H1 (cell line): ENCODE results near the gene STRC. TPM values are rescaled to one million over a fixed set of nuclear protein-coding genes. Genes with fewer than 3 reads are reported as not detected.
"Not testable (repeated sequence)": the region's sequence is repeated elsewhere in the genome, so short reads cannot be mapped to it uniquely, and the experiment has no call there.

Experiments
- CTCF ChIA-PET: fragments of 300-600 bp; sonication (Branson Sonifier 250); formaldehyde crosslinking; loops from one replicate; lab custom pipeline; 2021; ENCODE audit not compliant: partially characterized antibody; lab: Charles Lee
- POLR2A ChIA-PET: fragments of 300-600 bp; sonication (Branson Sonifier 250); formaldehyde crosslinking; loops from one replicate; lab custom pipeline; 2021; ENCODE audit warnings: inconsistent platforms; ENCODE audit not compliant: partially characterized antibody; lab: Charles Lee
- DNase-seq, 2 experiments: peaks; one replicate each; pipeline versions ENCODE4 v3.0.0 to v3.0.0-alpha.2; 2010 to 2022; ENCODE audit warnings: low spot score in 2 of 2, low read depth in 1 of 2, mixed read lengths in 1 of 2
- FAIRE-seq: peaks from 2 replicates; lab custom pipeline; 2011; peaks lifted over from hg19 to GRCh38; lab: Jason Lieb, UNC
- H2AFZ ChIP-seq: 2 replicates; pipeline ENCODE4 v1.8.1; 2012; ENCODE audit warnings: low read length, inconsistent platforms
- H2AK5ac ChIP-seq: 2 replicates; pipeline ENCODE4 v1.6.1; 2013; ENCODE audit warnings: low read depth, low read length
- H2BK120ac ChIP-seq: replicated peaks from 2 replicates; pipeline ENCODE3; 2013; ENCODE audit warnings: low read depth, low read length, inconsistent platforms
- H2BK12ac ChIP-seq: 2 replicates; pipeline ENCODE4 v1.6.1; 2013; ENCODE audit warnings: low read depth, low read length
- H2BK15ac ChIP-seq: 2 replicates; pipeline ENCODE4 v1.6.1; 2013; ENCODE audit warnings: low read length
- H2BK20ac ChIP-seq: 2 replicates; pipeline ENCODE4 v1.6.1; 2013; ENCODE audit warnings: low read length
- H2BK5ac ChIP-seq: 2 replicates; pipeline ENCODE4 v1.6.1; 2013; ENCODE audit warnings: low read depth, low read length
- H3K14ac ChIP-seq: 2 replicates; pipeline ENCODE4 v1.6.1; 2013; ENCODE audit warnings: inconsistent platforms; ENCODE audit not compliant: insufficient read length
- H3K18ac ChIP-seq: 2 replicates; pipeline ENCODE4 v1.6.1; 2013; ENCODE audit warnings: low read length; ENCODE audit errors: extremely low read depth
- H3K23ac ChIP-seq: 2 replicates; pipeline ENCODE4 v1.6.1; 2013; ENCODE audit warnings: inconsistent platforms; ENCODE audit not compliant: insufficient read length
- H3K23me2 ChIP-seq: 2 replicates; pipeline ENCODE4 v1.6.1; 2013; ENCODE audit warnings: low read depth, low read length
- H3K27ac ChIP-seq: 2 replicates; pipeline ENCODE4 v1.6.1; 2011; ENCODE audit warnings: low read depth, low read length, inconsistent platforms
- H3K27me3 ChIP-seq, 4 experiments: replicated peaks in 1 of 4; 1 replicate in 1 of 4; 2 replicates in 3 of 4; pipeline versions ENCODE4 v1.6.1 to v1.8.1; 2011 to 2013; ENCODE audit warnings: low read length in 3 of 4, mild to moderate bottlenecking in 3 of 4, inconsistent platforms in 2 of 4, mixed read lengths in 2 of 4, moderate library complexity in 1 of 4; ENCODE audit not compliant: control insufficient read depth in 3 of 4, insufficient read depth in 3 of 4; ENCODE audit errors: extremely low read depth in 1 of 4
- H3K36me3 ChIP-seq, 4 experiments: 2 replicates each; pipeline versions ENCODE4 v1.6.1 to v1.8.1; 2011 to 2013; ENCODE audit warnings: mild to moderate bottlenecking in 4 of 4, low read length in 3 of 4, moderate library complexity in 2 of 4, control low read depth in 1 of 4, inconsistent platforms in 1 of 4; ENCODE audit not compliant: insufficient read depth in 4 of 4, control insufficient read depth in 2 of 4
- H3K4ac ChIP-seq: replicated peaks from 2 replicates; pipeline ENCODE3; 2013; ENCODE audit warnings: low read length, low read depth, mixed read lengths, inconsistent platforms; ENCODE audit not compliant: insufficient read length
- H3K4me1 ChIP-seq, 4 experiments: replicated peaks in 1 of 4; 1 replicate in 1 of 4; 2 replicates in 3 of 4; pipeline versions ENCODE4 v1.6.1 to v1.8.1; 2011 to 2013; ENCODE audit warnings: low read length in 3 of 4, inconsistent platforms in 2 of 4, mixed read lengths in 1 of 4; ENCODE audit not compliant: insufficient read depth in 4 of 4, control insufficient read depth in 3 of 4
- H3K4me2 ChIP-seq, 2 experiments: 2 replicates each; pipeline versions ENCODE4 v1.6.1 to v1.8.1; 2011 to 2013; ENCODE audit warnings: low read depth in 2 of 2, low read length in 2 of 2, control low read depth in 1 of 2, inconsistent platforms in 1 of 2, mild to moderate bottlenecking in 1 of 2; ENCODE audit not compliant: insufficient read depth in 1 of 2
- H3K4me3 ChIP-seq, 4 experiments: fragments of 200-600, 300-600 bp in 1 of 4; sonication (generic), shearing (Covaris generic), sonication (Bioruptor Twin) in 1 of 4; 2 replicates each; pipeline versions ENCODE4 v1.5.1 to v1.8.1; 2011 to 2016; ENCODE audit warnings: low read length in 4 of 4, low read depth in 3 of 4, control low read depth in 2 of 4, inconsistent platforms in 2 of 4, mild to moderate bottlenecking in 2 of 4, mixed read lengths in 1 of 4, moderate library complexity in 1 of 4; ENCODE audit not compliant: insufficient read depth in 2 of 4; ENCODE audit errors: extremely low read depth in 1 of 4
- H3K56ac ChIP-seq: replicated peaks from 2 replicates; pipeline ENCODE3; 2013; ENCODE audit warnings: low read depth, mild to moderate bottlenecking, mixed read lengths, low read length, inconsistent platforms; ENCODE audit not compliant: insufficient read length
- H3K79me1 ChIP-seq: 2 replicates; pipeline ENCODE4 v1.6.1; 2013; ENCODE audit warnings: low read depth, low read length, control low read depth
- H3K79me2 ChIP-seq, 2 experiments: 2 replicates each; pipeline versions ENCODE4 v1.6.1 to v1.8.1; 2012 to 2013; ENCODE audit warnings: low read length in 2 of 2, mild to moderate bottlenecking in 2 of 2, inconsistent platforms in 1 of 2; ENCODE audit not compliant: insufficient read depth in 2 of 2, control insufficient read depth in 1 of 2
- H3K9ac ChIP-seq, 4 experiments: replicated peaks in 1 of 4; 1 replicate in 1 of 4; 2 replicates in 3 of 4; pipeline versions ENCODE4 v1.6.1 to v1.8.1; 2011 to 2013; ENCODE audit warnings: low read depth in 3 of 4, low read length in 3 of 4, control low read depth in 2 of 4, mild to moderate bottlenecking in 2 of 4, moderate library complexity in 2 of 4, inconsistent platforms in 1 of 4; ENCODE audit errors: extremely low read depth in 1 of 4
- H3K9me3 ChIP-seq, 2 experiments: 2 replicates each; pipeline versions ENCODE4 v1.6.1 to v1.8.1; 2012 to 2013; ENCODE audit warnings: mild to moderate bottlenecking in 2 of 2, moderate library complexity in 2 of 2, control low read depth in 1 of 2, inconsistent platforms in 1 of 2, low read depth in 1 of 2, low read length in 1 of 2, mixed read lengths in 1 of 2; ENCODE audit not compliant: insufficient read depth in 2 of 2
- H4K20me1 ChIP-seq, 2 experiments: replicated peaks in 1 of 2; 2 replicates each; pipeline versions ENCODE3 to v1.8.1; 2011 to 2013; ENCODE audit warnings: inconsistent platforms in 2 of 2, low read length in 2 of 2, mild to moderate bottlenecking in 1 of 2; ENCODE audit not compliant: insufficient read depth in 2 of 2, control insufficient read depth in 1 of 2
- H4K5ac ChIP-seq: 2 replicates; pipeline ENCODE4 v1.6.1; 2013; ENCODE audit warnings: low read length, low read depth, mixed read lengths, inconsistent platforms; ENCODE audit not compliant: insufficient read length
- H4K8ac ChIP-seq: 2 replicates; pipeline ENCODE4 v1.8.0; 2013; ENCODE audit warnings: mild to moderate bottlenecking, moderate library complexity, low read length, inconsistent platforms; ENCODE audit not compliant: insufficient read depth; ENCODE audit errors: extremely low read depth
- H4K91ac ChIP-seq: replicated peaks from 2 replicates; pipeline ENCODE3; 2013; ENCODE audit warnings: low read length, mixed read lengths, inconsistent platforms; ENCODE audit not compliant: insufficient read length
- WGBS, 2 experiments: shearing (Covaris generic) in 1 of 2; methylation state at CpG; one replicate each; pipeline versions ENCODE4 v1.1.6 to v1.1.7; 2013 to 2015; ENCODE audit warnings: low lambda C conversion rate in 2 of 2, mixed read lengths in 2 of 2, inconsistent platforms in 1 of 2, low coverage in 1 of 2, missing lambda C conversion rate in 1 of 2; ENCODE audit not compliant: insufficient replicate concordance in 2 of 2, insufficient coverage in 1 of 2, insufficient read length in 1 of 2; ENCODE audit errors: extremely low coverage in 1 of 2, missing lambda C conversion rate in 1 of 2; 5-methylcytosine and 5-hydroxymethylcytosine counted together
- polyA plus RNA-seq, 7 experiments: library from polyadenylated mRNA; depleted of rRNA in 3 of 7; stranded (reverse) in 5 of 7; unstranded in 2 of 7; fragments of >200 nt in 5 of 7; fragments of 200-250 nt in 2 of 7; gene quantifications; 1 replicate in 5 of 7; 2 replicates in 1 of 7; 4 replicates in 1 of 7; pipeline versions ENCODE4 v1.2.1 to v1.2.3, GENCODE V29; 2011 to 2013; ENCODE audit warnings: missing spikeins in 2 of 7, mixed read lengths in 2 of 7
- total RNA-seq: library from RNA; stranded (reverse); fragmentation: NEBNext Ultra II Directional; extraction: Animal tissue kit (Norgen Biotek cat#: 25700); gene quantifications from 2 replicates; pipeline ENCODE4 v1.2.1, GENCODE V29; 2021

STRC gene
- total and polyA plus RNA-seq, 2 of the 8 experiments (the other 6 are each of a cell fraction or from before 2014, with no cell fraction given), result 0.34 to 0.41 TPM

DNA sequence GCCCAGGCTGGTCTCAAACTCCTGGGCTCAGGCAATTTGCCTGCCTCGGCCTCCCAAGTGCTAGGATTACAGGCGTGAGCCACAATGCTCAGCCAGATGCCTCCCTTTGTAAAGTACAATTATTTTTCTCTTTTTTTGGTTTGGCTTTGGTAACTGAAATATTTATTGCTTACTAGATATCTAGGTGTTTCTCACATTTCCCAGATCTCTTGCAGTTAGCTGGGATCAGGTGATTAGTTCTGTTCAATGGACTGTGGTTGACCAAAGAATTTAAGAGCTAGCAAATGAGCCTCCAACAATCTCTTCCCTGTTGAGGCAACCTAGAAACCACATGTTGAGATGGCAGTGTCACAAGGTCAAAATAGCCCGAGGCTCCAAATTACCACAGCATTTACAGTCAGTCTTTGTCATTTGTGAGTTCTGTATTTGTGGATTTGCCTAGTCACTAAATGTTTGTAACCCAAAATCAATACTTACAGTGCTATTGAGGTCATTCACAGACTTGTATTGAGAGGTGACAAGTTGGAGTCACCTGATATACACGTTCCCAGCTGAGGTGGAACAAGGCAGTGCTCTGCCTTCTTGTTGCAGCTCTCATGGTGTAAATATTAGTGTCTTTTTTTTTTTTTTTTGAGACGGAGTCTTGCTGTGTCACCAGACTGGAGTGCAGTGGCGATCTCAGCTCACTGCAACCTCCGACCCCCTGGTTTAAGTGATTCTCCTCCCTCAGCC lies 3.6 kb upstream of the STRC start:
- CTCF ChIA-PET, H3K14ac ChIP-seq, H3K18ac ChIP-seq, H2AFZ ChIP-seq, H2AK5ac ChIP-seq, H4K8ac ChIP-seq, H2BK15ac ChIP-seq, H3K56ac ChIP-seq, H4K5ac ChIP-seq, H3K4me3 ChIP-seq, H3K23me2 ChIP-seq, H3K4me1 ChIP-seq, H3K79me2 ChIP-seq, H3K4ac ChIP-seq, POLR2A ChIA-PET, DNase-seq, FAIRE-seq, H3K9me3 ChIP-seq, H2BK12ac ChIP-seq, H3K9ac ChIP-seq, H4K91ac ChIP-seq, H3K27ac ChIP-seq, H3K27me3 ChIP-seq, H3K4me2 ChIP-seq, H2BK20ac ChIP-seq, H2BK5ac ChIP-seq, H3K23ac ChIP-seq, H3K79me1 ChIP-seq, H2BK120ac ChIP-seq, H4K20me1 ChIP-seq, H3K36me3 ChIP-seq: not testable (repeated sequence)
- WGBS, 2 experiments, result 83% methylated on average over 2 of the region's 7 CpGs; no CpG with 5 or more reads in 1 of the 2 experiments

GRCh38 chr15:43617750-43618149 lies 850 bp downstream of the STRC start:
- H2BK15ac ChIP-seq, H2BK12ac ChIP-seq, H3K14ac ChIP-seq, H2AFZ ChIP-seq, H3K56ac ChIP-seq, H3K23me2 ChIP-seq, H3K9me3 ChIP-seq, H3K79me1 ChIP-seq, CTCF ChIA-PET, H3K18ac ChIP-seq, H2BK120ac ChIP-seq, POLR2A ChIA-PET, H2BK20ac ChIP-seq, H4K5ac ChIP-seq, H4K91ac ChIP-seq, H3K27me3 ChIP-seq, H2BK5ac ChIP-seq, H3K4ac ChIP-seq, H3K4me1 ChIP-seq, H3K36me3 ChIP-seq, DNase-seq, H3K79me2 ChIP-seq, H4K8ac ChIP-seq, H3K4me2 ChIP-seq, H3K4me3 ChIP-seq, H3K27ac ChIP-seq, FAIRE-seq, H3K23ac ChIP-seq, H3K9ac ChIP-seq, H4K20me1 ChIP-seq, H2AK5ac ChIP-seq: not testable (repeated sequence)
- 73% methylated on average over 3 of the region's 8 CpGs; no CpG with 5 or more reads in 1 of the 2 experiments for WGBS, 2 experiments
